ENCODE measurements around the gene CTBS.

The CTBS gene

GRCh38 chr1:84504580-84505492 is 69.4 kb downstream of the CTBS start:
- peaks cover 62% of the 10 kb centered on the region for H3K4me1 Mint-ChIP-seq
- peak overlapping the region; percentile 96 for H3K4me3 Mint-ChIP-seq
- H3K9me3 Mint-ChIP-seq, result peaks cover 6% of the 10 kb centered on the region
- H3K27me3 Mint-ChIP-seq, result no peaks in the 10 kb centered on the region
- peak overlapping the region; percentile 99 for H3K27ac Mint-ChIP-seq
- peaks cover 14% of the 10 kb centered on the region for H3K36me3 Mint-ChIP-seq

GRCh38 chr1:84502927-84503326 is 71.3 kb downstream of the CTBS start:
- Mint-ChIP-seq H3K27ac (no peak overlapping the region), H3K36me3 (peaks cover 11% of the 10 kb centered on the region), H3K4me3 (peak overlapping the region; percentile 96), H3K4me1 (peaks cover 65% of the 10 kb centered on the region), H3K9me3 (no peaks in the 10 kb centered on the region), H3K27me3 (no peaks in the 10 kb centered on the region)

Data from activated naive CD4-positive, alpha-beta T cell treated with anti-CD3 and anti-CD28 coated beads, Interleukin-2, amount 50 U/mL, for 24 hours (primary cell).